ENCODE data around the gene MACROD2.

GRCh38 chr20:14518648-14519047 is 523.3 kb downstream of the MACROD2 start:
- TF ChIP-seq, protein P1, sequence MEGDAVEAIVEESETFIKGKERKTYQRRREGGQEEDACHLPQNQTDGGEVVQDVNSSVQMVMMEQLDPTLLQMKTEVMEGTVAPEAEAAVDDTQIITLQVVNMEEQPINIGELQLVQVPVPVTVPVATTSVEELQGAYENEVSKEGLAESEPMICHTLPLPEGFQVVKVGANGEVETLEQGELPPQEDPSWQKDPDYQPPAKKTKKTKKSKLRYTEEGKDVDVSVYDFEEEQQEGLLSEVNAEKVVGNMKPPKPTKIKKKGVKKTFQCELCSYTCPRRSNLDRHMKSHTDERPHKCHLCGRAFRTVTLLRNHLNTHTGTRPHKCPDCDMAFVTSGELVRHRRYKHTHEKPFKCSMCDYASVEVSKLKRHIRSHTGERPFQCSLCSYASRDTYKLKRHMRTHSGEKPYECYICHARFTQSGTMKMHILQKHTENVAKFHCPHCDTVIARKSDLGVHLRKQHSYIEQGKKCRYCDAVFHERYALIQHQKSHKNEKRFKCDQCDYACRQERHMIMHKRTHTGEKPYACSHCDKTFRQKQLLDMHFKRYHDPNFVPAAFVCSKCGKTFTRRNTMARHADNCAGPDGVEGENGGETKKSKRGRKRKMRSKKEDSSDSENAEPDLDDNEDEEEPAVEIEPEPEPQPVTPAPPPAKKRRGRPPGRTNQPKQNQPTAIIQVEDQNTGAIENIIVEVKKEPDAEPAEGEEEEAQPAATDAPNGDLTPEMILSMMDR (conservative IDR thresholded peaks at IDR 0.05; ENCODE audit: low read depth in 2 of 2): no peak
- no peak for TF ChIP-seq EZH2 (IDR thresholded peaks at IDR 0.05; ENCODE audit: low read depth, unreplicated experiment)
- TF ChIP-seq, protein P2, sequence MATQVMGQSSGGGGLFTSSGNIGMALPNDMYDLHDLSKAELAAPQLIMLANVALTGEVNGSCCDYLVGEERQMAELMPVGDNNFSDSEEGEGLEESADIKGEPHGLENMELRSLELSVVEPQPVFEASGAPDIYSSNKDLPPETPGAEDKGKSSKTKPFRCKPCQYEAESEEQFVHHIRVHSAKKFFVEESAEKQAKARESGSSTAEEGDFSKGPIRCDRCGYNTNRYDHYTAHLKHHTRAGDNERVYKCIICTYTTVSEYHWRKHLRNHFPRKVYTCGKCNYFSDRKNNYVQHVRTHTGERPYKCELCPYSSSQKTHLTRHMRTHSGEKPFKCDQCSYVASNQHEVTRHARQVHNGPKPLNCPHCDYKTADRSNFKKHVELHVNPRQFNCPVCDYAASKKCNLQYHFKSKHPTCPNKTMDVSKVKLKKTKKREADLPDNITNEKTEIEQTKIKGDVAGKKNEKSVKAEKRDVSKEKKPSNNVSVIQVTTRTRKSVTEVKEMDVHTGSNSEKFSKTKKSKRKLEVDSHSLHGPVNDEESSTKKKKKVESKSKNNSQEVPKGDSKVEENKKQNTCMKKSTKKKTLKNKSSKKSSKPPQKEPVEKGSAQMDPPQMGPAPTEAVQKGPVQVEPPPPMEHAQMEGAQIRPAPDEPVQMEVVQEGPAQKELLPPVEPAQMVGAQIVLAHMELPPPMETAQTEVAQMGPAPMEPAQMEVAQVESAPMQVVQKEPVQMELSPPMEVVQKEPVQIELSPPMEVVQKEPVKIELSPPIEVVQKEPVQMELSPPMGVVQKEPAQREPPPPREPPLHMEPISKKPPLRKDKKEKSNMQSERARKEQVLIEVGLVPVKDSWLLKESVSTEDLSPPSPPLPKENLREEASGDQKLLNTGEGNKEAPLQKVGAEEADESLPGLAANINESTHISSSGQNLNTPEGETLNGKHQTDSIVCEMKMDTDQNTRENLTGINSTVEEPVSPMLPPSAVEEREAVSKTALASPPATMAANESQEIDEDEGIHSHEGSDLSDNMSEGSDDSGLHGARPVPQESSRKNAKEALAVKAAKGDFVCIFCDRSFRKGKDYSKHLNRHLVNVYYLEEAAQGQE (IDR thresholded peaks at IDR 0.05; ENCODE audit: unreplicated experiment): no peak
- no peak for TF ChIP-seq CREB1 (CRISPR knock-in tag; IDR thresholded peaks at IDR 0.05; ENCODE audit: low read depth)
- TF ChIP-seq, protein P3, sequence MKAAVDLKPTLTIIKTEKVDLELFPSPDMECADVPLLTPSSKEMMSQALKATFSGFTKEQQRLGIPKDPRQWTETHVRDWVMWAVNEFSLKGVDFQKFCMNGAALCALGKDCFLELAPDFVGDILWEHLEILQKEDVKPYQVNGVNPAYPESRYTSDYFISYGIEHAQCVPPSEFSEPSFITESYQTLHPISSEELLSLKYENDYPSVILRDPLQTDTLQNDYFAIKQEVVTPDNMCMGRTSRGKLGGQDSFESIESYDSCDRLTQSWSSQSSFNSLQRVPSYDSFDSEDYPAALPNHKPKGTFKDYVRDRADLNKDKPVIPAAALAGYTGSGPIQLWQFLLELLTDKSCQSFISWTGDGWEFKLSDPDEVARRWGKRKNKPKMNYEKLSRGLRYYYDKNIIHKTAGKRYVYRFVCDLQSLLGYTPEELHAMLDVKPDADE (IDR thresholded peaks at IDR 0.05): no peak
- TF ChIP-seq POLR2AphosphoS5 (IDR thresholded peaks at IDR 0.05; ENCODE audit: low read depth): no peak
- TF ChIP-seq EZH2phosphoT487 (IDR thresholded peaks at IDR 0.05; ENCODE audit: unreplicated experiment): no peak
- no peak for TF ChIP-seq STAT1 (IDR thresholded peaks at IDR 0.05; ENCODE audit: unreplicated experiment)
- no peak for TF ChIP-seq ZNF331 (CRISPR knock-in tag; IDR thresholded peaks at IDR 0.05; ENCODE audit: low read depth)

Measured in GM23338 (cell line).